ENCODE data around the gene CBLN3.
"Not testable (repeated sequence)": the region's sequence is repeated elsewhere in the genome, so short reads cannot be mapped to it uniquely, and the experiment has no call there.

The CBLN3 gene

DNA sequence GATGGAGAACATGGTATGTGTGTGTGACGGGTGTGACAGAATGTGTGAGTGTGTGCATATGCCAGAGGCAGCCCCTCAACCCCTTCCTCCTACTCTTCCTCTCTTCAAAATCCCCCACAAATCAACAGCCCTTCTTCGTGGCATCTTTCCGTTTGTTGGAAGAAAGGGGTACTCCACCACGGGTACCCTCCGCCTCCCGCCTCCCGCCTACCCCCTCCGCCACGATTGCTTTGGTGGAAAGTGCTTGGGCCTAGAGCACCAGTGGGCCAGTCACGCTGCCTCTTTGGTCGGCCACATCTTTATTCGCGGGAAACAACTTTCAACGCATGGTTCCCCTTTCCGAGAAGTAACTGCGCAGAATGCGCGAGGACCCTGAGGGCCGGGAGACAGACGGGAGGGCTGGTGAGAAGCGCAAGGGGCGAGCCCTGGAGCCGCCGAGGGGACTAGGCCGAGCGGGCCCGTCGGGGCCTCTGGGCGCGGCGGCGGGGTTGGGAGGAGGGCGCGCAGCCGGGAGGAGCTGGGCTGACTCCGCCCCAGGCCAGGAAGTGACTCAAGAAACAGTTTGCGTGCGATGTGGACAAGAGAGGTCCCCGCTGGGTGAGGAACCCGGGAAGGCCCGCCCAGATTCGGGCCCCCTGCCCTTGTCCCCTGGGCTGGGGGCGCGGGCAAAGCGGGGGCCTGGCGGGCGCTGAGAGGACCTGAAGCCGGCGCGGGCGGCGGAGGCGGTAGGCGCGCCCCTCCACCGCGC, at the start of gene CBLN3, which contains the start of gene KHNYN:
Gene CBLN3 (minus strand): TSS at position 274 of the 748 bp plus-strand sequence. CDS start 614 bp downstream, outside the sequence.
Gene KHNYN (plus strand): TSS at position 560 of the 748 bp plus-strand sequence. CDS start 777 bp downstream, outside the sequence.
- in situ Hi-C loops (cut with MboI; ENCODE audit: low sequenced_read_pairs) = no loop called here

DNA sequence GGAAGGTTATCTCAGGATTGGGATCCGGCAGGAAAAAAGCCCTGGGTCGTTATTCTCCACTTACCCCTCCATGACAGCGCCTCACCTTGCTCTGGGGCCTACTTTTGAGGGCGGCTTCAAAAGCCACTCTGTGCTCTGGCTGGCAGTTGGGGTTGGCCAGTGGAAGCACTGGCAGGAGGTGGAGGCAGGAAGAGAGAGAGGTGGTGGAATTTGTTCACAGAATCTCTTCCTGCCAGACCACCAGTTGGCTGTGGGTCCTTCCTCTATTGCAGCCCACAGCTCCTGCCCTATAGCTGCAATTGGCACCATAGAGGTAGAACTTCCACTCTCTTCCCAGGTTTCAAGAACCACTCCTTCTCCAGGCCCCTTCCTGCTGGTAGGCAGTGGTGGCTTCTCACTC, 45.8 kb upstream of the CBLN3 start:
- in situ Hi-C loops (cut with MboI; ENCODE audit: low sequenced_read_pairs) = no loop called here

GRCh38 chr14:24473211-24473610, 43.7 kb upstream of the CBLN3 start:
- in situ Hi-C loops (cut with MboI; ENCODE audit: low sequenced_read_pairs) = no loop called here

DNA sequence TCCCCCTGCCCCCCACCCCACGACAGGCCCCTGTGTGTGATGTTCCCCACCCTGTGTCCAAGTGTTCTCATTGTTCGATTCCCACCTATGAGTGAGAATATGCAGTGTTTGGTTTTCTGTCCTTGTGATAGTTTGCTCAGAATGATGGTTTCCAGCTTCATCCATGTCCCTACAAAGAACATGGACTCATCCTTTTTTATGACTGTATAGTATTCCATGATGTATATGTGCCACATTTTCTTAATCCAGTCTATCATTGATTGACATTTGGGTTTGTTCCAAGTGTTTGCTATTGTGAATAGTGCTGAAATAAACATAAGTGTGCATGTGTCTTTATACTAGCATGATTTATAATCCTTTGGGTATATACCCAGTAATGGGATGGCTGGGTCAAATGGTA, 41.0 kb upstream of the CBLN3 start:
- in situ Hi-C loops (cut with MboI; ENCODE audit: low sequenced_read_pairs) = not testable (repeated sequence)

DNA sequence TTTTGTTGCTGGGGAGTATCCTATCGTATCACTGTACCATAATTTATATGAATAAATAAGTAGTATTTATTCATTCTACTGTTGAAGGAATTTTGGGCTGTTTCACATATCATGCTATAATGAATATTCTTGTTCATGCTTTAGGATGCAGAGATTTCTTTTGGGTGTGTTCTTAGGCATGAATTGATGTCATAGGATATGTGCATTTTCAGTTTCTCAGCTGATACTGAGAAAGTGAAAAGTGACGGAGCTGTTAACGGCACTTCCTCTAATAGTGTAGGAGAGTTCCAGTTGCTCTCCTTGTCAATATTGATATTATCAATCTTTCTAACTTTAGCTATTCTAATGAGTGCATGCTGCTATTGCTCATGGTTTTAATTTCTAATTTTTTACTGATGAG, 36.3 kb upstream of the CBLN3 start:
- in situ Hi-C loops (cut with MboI; ENCODE audit: low sequenced_read_pairs) = no loop called here

DNA sequence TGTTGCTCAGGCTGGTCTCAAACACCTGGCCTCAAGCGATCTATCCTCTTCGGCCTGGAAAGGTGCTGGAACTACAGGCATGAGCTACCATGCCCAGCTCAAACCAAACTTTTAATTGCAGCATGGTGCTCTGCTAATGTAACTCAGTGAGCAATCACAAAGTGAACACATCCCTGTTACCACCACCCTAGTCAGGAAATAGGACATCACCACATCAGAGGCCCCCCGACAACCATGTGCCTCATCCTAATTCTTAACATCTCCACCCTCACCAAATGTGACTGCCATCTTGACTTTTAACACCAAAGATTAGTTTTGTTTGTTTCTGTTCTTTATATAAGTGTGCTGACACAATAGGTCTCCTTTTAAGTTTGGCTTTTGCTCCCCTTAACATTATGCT, 35.9 kb upstream of the CBLN3 start:
- in situ Hi-C loops (cut with MboI; ENCODE audit: low sequenced_read_pairs) = no loop called here

DNA sequence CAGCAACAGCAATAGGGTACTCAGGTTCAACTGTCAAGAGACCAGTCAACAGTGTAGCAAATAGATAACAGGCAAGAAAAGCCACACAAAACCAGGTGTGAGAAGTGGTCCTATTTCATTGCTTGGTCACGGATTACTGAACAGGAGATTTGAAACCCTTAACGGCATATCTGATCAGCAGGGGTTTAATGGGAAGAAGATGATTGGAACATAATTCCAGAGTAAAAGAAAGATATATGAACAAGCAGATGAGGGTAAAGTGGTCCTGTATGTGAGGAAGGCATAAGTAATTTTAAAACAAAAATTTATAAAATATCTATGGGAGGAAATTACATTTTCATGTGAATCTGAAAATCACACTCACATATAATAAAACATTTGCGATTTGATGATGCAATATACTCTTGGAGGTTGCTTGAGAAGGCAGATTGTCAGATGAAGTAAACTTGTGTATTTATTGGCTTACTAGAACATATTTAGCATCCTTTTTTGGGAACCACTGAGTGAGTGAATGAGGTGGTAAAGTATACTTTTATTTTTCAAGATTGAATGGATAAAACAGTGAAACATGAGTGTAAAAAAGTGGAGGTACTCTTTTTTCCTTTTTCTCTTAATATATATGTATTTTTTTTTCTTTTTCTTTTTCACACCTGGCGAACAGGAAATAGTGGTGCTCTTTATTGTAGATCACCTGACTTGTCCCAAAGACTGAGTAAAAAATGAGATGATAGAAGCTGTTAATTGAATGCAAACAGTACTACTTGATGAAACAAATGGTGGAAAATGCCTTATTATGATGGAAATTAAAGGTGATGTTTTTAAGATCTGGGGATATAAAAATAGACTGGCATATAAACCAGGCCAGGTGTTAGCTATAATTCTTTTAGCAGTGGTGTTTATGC, 34.7 kb upstream of the CBLN3 start:
- in situ Hi-C loops (cut with MboI; ENCODE audit: low sequenced_read_pairs) = no loop called here

- in situ Hi-C loops (cut with MboI; ENCODE audit: low sequenced_read_pairs) = no loop called here
Measured at GRCh38 chr14:24463017-24463883, 33.8 kb upstream of the CBLN3 start.

DNA sequence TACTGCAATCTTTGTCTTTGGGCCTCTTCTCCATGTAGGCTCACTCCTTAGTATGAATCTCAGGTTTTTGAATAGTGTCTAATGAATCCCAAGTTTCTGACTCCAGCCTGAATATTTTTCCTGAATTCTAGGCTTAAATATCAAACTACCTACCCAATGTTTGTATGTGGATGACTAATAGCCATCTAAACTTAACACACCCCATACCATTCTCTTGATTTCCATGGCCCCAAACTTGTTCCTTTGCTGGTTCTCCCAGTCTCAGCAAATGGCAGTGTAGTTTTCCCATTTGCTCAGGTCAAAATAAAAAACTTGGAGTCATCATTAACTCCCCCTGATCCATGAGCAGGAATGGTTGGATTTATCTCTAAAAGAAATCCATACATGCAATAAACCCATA, 31.9 kb upstream of the CBLN3 start:
- in situ Hi-C loops (cut with MboI; ENCODE audit: low sequenced_read_pairs) = no loop called here

- in situ Hi-C loops (cut with MboI; ENCODE audit: low sequenced_read_pairs) = no loop called here
Measured at GRCh38 chr14:24459331-24459730, 29.9 kb upstream of the CBLN3 start.

DNA sequence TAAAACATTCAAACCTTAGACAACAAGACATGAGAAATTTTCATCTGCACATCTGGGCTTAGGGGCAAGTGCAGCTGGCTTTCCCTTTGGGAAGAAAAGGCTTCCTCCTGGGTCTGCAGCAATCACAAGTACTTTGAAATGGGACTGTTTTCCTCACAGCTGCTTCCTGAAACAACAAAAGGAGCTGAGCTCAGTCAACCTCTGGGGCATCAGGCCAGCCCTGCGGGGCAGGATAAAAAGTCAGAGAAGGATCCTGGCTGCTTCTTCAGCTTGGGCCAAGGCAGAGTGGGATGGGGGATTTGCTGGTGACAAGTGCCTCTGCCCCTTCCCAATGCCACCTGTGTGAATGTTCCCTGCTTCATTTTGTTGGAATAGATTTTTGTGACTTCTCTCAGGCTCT, 29.3 kb upstream of the CBLN3 start:
- in situ Hi-C loops (cut with MboI; ENCODE audit: low sequenced_read_pairs) = no loop called here

GRCh38 chr14:24456980-24457379, 27.5 kb upstream of the CBLN3 start:
- in situ Hi-C loops (cut with MboI; ENCODE audit: low sequenced_read_pairs) = no loop called here

DNA sequence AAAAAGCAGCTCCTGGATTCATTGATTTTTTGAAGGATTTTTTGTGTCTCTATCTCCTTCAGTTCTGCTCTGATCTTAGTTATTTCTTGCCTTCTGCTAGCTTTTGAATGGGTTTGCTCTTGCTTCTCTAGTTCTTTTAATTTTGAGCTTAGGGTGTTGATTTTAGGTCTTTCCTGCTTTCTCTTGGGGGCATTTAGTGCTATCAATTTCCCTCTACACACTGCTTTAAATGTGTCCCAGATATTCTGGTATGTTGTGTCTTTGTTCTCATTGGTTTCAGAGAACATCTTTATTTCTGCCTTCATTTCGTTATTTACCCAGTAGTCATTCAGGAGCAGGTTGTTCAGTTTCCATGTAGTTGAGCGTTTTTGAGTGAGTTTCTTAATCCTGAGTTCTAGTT, 21.4 kb upstream of the CBLN3 start:
- in situ Hi-C loops (cut with MboI; ENCODE audit: low sequenced_read_pairs) = not testable (repeated sequence)

DNA sequence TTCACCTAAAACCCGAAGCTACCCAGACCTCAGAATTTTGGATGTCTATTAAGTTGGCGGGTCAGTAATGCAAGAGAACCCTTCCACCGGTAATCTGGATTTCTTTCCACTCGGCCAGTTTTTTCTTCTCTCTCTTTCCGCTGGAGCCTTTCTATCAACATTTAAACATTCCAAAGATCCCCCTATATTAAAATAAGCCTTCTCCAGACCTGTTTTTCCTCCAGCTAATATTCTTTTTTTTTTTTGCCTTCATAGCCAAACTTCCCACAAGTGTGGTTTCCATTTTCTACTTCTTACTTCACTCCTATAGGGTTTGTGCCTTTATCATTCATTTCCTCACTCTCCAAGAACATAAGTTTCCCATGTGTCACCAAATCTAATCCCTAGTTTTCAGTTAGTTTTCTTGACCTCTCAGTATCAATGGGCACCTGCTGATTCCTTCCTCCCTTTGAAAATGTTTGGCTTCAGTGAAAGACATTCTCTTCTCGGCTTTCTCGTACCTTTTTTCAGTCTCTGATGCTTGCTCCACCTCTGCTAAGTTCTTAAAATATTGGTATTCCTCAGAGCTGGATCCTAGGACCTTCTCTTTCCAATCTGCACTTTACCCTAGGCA, 13.7 kb upstream of the CBLN3 start:
- in situ Hi-C loops (cut with MboI; ENCODE audit: low sequenced_read_pairs) = no loop called here

GRCh38 chr14:24442240-24443052, 13.0 kb upstream of the CBLN3 start, which contains the start of gene SDR39U1:
TSS of gene SDR39U1 (minus strand) at chr14:24442776. CDS start at chr14:24442769, 7 bp downstream.
- in situ Hi-C loops (cut with MboI; ENCODE audit: low sequenced_read_pairs) = no loop called here

GRCh38 chr14:24441904-24442239, 12.4 kb upstream of the CBLN3 start:
- in situ Hi-C loops (cut with MboI; ENCODE audit: low sequenced_read_pairs) = no loop called here

DNA sequence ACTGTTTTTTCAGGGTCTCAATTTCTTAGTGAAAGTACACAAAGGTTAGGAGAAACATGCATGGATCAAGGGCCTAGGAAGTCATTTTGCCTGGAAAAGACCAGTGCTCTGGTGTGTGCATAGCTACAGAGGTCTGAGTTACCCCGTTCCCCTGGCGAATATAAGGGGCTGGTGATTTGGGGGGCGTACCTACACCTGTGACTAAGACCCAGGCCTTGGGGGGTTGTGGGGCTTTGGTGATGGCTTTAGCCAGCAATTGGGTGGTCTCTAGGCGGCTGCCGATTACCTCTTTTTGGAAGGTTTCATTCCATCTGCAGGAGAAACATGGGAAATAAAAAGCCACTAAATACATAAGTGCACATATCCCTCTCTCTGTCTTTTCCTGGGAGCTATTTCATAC, 12.0 kb upstream of the CBLN3 start:
- in situ Hi-C loops (cut with MboI; ENCODE audit: low sequenced_read_pairs) = no loop called here

DNA sequence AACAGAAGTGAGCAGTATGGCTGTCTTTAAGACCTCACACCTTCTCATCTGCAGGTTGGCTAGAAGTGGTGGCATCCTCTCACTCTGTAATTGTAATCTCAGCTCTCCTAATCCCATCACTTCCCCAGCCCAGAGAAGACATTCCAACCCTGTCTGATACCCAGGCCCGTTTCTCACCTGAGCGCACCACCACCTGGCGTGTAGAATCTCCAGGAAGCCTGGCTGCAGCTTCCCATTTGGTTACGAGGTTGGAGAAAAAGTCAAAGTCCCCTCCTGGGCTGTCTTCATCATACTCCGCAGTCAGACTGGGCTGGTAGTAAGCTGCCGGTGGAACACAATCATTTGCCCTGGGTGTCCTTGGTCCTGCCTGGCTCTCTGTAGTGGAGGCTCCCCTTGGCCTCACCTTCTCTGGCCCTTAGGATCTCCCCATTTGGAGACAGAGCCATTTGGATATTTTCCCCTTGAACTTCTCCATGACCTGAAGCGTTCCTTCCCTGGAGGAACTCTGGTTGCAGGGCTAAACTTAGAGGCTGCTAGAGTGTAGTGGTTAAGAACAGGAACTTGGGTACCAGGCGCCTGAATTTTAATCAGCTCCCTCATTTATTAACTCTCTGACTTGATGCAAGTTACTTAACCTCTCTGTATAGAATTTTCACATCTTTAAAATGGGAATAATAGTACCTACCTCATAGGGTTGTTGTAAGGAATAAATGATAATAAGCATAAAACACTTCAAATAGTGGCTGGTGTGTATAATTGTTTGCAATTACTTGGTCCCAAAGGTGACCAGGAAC, 11.3 kb upstream of the CBLN3 start:
- in situ Hi-C loops (cut with MboI; ENCODE audit: low sequenced_read_pairs) = no loop called here

Data from HL-60/S4 (cell line).